Suppressor macrophage (primary cell): ENCODE measurements around the gene GRPR.
"Not testable (repeated sequence)": the region's sequence is repeated elsewhere in the genome, so short reads cannot be mapped to it uniquely, and the experiment has no call there.

Experiments used
- DNase-seq, 4 experiments: peaks; one replicate each; pipeline ENCODE4 v3.0.0-alpha.2; 2020 to 2022

Gene GRPR

DNA sequence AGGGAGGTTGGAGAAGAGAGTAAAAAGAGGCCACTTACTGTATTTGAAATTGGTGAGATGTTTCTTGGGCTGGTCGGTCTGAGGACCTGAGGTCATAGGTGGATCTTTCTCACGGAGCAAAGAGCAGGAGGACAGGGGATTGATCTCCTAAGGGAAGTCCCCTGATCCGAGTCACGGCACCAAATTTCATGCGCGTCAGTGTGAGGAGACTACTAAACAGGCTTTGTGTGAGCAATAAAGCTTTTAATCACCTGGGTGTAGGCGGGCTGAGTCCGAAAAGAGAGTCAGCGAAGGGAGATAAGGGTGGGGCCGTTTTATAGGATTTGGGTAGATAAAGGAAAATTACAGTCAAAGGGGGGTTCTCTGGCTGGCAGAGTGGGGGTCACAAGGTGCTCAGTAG is 60.5 kb downstream of the GRPR start:
- DNase-seq = not testable (repeated sequence)

DNA sequence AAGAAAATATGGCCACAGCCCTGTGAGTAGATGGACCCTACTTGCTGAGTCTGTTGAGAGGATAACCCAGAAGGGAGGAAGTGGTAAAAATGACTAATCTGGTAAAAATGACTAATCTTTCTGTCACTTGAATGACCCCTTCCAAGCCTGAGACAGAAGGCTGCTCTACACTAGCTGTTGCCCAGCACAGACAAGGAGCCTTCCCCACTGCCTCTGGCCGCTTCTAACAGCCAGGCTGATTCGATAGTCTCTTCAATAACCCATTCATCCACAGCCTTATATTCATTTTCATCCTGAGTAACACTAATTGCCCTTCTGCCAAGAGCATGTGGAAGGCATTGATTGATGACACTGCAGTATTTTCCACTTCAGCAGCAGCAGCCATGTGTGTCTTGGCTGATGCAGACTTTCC is 62.4 kb downstream of the GRPR start:
- peak; percentile 43 to 78 (median 64) for DNase-seq

DNA sequence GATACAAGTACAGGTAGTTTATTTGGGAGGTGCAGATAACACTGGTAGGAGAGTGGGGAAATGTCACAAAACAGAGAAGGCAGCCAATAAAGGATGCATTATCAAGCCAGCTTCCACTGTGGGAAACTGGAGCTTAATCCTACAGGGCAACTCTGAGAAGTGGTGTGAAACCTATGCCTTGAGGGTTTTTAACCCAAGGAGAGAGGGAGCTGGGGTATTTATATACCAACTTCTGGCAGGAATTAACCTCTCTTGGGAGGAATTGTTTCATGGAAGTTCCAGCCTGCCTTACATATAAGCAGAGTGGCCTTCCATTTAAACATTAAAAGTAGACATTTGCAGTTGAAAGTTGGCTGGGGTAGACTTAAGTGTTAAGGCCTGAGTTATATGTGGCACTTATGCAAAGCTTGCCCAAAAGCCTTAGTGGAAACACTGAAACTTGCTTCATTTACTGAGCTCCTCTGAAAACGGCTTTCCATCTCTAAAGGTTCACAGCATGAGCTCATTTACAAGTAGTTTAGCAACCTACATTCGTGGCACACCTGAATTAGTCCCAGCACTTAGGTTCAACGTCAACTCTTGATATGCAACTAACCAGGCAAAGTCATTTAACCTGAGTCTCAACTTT is 63.1 kb downstream of the GRPR start:
- no peak for DNase-seq

DNA sequence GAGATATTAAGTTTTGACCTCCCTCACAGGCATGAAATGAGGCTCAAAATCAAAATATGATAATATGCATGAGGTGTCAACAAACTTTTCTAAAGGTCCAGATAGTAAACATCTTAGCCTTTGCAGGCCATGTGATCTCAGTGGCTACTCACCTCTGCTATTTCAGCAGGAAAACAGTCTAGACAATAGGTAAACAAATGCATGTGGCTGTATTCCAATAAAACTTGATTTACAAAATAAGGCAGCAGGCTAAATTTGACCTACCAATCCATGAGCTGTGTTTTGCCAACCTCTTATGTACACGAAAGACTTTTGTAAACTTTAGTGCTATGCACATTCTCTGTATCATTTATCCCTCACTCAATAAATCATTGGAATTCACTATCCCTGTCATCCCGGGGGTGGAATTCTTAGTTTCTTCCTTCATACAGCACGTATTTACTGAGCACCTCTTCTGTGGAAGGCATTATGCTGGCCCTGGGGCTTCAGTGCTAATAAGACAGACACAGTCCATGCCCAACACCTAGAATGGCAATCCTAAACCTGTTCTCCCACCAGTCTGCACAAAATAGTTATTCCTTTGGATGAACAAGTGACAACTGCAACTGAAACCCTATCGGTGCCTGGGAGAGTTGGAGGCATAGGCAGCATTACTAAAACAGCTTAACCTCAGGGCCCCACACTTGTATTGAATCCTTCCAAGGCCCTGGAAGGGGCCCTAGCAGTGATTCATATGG is 63.8 kb downstream of the GRPR start:
- DNase-seq = no peak

DNA sequence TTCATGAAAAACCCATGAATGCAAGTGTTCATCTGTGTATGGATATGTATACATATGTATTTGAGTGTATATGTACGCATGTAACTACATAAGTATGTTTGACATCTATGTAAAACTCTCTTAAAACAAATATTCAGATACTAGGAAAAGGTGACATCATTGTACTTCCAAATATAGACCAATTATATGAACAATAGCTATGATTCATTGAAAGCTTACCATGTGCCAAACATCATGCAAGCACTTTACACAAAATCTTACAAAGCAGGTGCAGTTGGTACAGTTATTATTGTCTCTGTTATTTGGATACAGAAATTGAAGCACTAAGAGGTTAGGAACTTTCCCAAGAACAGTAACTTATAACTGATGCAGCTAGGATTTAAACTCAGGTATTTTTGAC is 65.3 kb downstream of the GRPR start:
- DNase-seq = no peak

DNA sequence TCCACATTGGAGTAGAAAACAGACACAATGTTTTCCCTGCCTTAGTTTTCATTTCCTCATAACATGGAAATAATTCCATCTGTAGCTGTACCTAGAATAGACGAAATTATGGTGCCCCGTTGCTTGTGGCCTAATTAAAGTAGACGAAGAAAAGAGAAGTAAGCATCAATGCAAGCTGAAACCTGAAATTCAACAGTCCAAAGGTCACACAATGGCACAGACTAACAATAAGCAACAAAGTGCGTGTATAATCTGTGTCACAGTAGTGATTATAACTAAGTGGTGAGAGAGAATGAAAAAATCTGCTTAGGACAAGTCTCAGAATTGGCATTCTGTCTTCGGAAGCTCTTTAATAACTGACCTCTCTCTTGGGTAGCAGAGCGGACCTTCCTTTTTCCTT is 68.2 kb downstream of the GRPR start:
- no peak for DNase-seq

DNA sequence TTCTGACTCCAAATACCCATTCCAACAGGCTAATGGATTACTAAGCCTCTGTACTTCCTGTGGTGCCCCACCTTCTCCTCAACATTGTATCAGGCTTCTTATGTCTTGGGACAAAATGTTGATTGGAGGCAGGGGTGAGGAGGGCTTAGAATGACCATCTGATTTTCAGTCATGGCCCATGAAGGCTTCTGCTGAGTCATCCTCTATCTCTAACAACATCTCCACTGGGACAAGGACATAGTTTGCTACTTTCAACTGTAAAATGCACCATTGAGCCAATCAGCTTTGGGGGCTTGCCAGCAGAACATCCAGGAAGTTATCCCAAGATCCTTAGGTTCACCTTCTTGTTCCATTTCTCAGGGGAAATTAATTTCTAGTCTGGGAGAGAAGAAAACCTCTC is 73.5 kb downstream of the GRPR start:
- no peak for DNase-seq

DNA sequence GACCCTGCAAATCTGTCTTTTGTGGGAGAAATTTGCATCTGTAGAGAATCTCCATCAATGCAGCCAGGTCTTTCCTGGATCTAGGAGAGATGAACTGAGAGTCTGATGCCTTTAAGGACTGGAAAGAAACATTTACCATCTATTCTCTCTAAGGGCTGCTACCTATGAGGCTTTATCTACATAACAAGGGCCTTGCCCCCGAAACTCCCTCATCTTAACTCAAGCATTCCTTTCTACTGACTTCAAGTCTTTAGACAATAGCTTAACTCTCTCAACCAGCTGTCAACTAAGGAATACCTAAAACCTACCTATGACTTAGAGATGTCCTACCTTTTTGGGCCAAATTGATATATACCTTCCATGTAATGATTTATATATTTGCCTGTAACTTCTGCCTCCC is 76.0 kb downstream of the GRPR start:
- no peak for DNase-seq

DNA sequence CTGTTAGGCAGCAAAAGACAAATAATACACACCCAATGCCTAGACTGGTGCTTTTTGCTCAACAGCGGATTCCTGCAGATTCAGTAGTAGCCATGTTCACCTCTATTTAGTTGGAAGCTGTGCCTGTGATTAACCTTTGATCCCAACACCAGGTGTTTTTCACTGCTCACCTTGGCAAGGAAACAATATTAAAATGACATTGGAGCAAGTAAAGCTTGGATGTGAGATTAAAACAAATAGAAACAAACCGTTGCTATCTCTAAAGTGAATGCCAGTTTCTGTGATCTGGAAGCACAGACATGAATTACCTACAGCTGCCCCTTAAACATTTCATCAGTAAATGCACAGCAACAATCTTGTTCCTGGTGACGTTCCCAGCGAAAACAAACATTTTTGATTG is 79.6 kb downstream of the GRPR start:
- no peak for DNase-seq
